B cell (primary cell): Measurements from ENCODE around the gene TP63.

Experiments
- CTCF ChIP-seq: fragments of 200-600 bp; IDR thresholded peaks from one replicate; pipeline ENCODE4 v1.8.0; 2022; ENCODE audit warnings: antibody characterized with exemption, mild to moderate bottlenecking
- EZH2 ChIP-seq: IDR thresholded peaks from 2 replicates; pipeline ENCODE4 v1.6.1; 2012; ENCODE audit warnings: borderline replicate concordance, low read depth, mild to moderate bottlenecking, moderate library complexity, low read length; ENCODE audit not compliant: insufficient read depth, poor library complexity, severe bottlenecking

DNA sequence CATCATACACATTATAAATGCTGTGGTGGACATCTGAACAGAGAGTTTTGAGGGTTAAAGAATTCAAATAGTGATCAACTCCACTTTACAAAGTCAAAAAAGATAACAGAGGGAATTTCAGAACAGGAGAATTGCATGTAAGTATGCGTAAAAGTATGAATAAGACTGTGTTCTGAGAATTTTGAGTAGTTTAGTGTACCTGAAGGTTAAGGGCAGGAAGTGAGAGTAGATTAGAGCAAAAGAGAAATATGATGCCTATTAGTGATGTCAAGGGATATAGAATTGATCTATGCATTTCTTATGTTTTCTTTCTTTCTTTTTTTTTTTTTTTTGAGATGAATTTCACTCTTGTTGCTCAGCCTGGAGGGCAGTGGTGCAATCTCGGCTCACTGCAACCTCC, 53.1 kb downstream of the TP63 start:
- TF ChIP-seq CTCF (no peak), EZH2 (no peak)
